HG03135 (cell line): ENCODE data around the gene KLK2.
"Not testable (repeated sequence)": the region's sequence is repeated elsewhere in the genome, so short reads cannot be mapped to it uniquely, and the experiment has no call there.

ENCODE experiments used
- ATAC-seq: cut with Tn5 transposase; IDR thresholded peaks from one replicate; pipeline ENCODE4 v1.9.1; 2021; ENCODE audit warnings: mild to moderate bottlenecking, moderate library complexity; ENCODE audit not compliant: unreplicated experiment

KLK2 gene

DNA sequence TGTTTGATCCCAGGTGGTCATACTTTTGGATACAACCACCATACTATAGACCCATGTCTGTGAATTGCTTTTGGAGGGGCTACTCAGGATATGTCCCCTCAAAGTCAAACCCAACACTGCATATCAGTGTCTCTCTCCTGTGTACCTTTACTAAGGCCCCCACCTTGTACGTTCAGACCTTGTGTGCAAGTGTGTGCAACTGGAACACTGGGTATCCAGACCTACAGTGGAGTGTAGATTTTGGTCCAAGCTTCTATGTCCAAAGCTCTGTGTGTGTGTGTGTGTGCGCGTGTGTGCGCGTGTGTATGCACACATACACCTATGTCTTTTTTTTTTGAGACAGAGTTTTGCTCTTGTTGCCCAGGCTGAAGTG, 18.0 kb downstream of the KLK2 start:
- no peak for ATAC-seq

GRCh38 chr19:50893047-50893736, 20.0 kb downstream of the KLK2 start:
- ATAC-seq: no peak

- ATAC-seq: no peak
Measured at GRCh38 chr19:50894478-50895356, 21.5 kb downstream of the KLK2 start.

DNA sequence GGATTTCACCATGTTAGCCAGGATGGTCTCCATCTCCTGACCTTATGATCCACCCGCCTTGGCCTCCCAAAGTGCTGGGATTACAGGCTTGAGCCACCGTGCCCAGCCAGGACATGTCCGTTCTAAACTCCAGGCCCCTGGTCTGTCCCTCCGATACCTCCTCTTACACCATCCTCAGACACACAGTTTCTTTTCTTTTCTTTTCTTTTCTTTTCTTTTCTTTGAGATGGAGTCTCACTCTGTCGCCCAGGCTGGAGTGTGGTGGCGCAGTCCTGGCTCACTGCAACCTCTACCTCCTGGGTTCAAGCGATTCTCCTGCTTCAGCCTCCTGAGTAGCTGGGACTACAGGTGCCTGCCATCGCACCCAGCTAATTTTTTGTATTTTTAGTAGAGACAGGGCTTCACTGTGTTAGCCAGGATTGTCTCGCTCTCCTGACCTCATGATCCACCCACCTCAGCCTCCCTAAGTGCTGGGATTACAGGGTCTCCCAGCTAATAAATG, 22.9 kb downstream of the KLK2 start:
- ATAC-seq: not testable (repeated sequence)

DNA sequence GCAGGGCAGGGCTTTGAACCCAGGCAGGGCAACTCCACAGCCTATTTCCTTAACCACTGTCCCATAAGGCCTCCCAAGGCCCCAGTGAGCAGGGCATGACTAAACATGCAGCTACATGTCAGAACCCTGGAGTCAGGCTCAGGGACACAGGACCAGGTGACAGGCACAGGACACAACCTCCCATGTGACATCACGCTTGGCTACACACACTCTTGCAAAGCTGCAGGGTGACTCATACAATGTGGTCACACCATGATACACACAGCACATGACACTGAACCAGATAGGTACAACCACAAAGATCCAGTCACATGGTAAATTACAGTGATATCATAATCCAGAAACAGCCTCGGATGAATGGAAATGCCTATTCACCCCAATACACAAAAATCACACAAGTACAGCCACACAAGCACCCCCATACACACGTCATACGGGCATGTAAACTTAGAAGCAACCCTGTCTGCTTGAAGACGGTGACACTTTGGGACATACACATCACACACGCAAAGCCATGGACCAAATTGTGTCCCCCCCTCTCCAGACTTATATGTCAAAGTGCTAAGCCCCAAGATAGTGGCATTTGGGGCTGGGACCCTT, 23.5 kb downstream of the KLK2 start:
- peak; percentile 87 for ATAC-seq

DNA sequence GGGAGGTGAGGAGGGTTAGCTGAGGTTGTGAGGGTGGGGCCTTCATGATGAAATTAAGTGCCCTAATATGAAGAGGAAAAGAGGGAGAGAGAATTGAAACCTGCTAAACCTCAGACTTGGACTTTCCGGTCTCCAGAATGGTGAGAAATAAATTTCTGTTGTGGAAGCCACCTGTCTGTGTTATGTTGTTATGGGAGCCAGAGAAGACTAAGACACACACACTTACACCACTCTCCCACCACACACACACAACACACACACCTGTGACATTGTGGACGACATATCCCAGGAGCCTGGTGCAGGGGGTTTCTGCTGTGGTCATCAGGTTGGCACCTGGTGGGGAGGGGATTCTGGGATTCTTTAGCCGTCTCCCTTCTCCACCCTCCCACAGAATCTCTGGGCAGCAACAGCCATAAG, 24.0 kb downstream of the KLK2 start:
- peak; percentile 34 for ATAC-seq

DNA sequence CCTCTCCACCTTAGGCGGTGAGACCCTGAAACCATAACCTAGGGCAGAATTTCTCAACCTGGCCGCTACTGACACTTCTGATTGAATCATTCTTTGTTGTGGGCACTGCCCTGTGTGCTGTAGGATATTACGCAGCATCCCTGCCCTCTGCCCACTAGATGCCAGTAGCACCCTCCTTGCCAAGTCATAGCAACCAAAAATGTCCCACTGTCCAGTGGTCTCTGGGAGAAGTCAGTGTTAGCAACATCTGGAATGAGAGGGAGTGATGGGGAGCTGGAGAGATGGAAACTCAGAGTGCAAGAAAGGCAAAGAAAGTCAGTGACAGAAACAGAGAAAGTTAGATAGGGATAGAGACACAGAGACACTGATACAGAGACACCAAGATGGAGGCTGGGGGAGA, 24.4 kb downstream of the KLK2 start:
- ATAC-seq: no peak

GRCh38 chr19:50898018-50898417, 24.8 kb downstream of the KLK2 start:
- ATAC-seq: no peak

GRCh38 chr19:50899569-50899968, 26.3 kb downstream of the KLK2 start:
- no peak for ATAC-seq

- no peak for ATAC-seq
Measured at GRCh38 chr19:50902640-50903039, 29.4 kb downstream of the KLK2 start.

DNA sequence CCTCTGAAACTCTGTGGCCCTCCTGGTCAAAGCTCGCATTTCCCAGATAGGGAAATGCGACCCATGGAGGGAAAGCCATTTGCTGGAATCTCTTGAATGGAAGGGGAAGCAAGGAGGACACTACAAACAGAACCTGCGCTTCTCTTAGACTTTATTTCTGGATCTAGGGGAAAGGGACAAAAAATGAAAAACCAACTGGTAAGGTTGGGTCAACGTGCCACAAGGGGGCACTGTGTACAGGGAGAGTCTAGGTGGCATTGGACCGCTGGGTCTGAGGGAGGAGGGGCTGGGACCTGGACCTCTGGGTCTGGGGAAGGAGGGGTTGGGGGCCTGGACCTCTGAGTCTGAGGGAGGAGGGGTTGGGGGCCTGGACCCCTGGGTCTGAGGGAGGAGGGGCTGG, 33.0 kb downstream of the KLK2 start:
- ATAC-seq: no peak

GRCh38 chr19:50908336-50908735, 35.1 kb downstream of the KLK2 start:
- ATAC-seq: no peak

DNA sequence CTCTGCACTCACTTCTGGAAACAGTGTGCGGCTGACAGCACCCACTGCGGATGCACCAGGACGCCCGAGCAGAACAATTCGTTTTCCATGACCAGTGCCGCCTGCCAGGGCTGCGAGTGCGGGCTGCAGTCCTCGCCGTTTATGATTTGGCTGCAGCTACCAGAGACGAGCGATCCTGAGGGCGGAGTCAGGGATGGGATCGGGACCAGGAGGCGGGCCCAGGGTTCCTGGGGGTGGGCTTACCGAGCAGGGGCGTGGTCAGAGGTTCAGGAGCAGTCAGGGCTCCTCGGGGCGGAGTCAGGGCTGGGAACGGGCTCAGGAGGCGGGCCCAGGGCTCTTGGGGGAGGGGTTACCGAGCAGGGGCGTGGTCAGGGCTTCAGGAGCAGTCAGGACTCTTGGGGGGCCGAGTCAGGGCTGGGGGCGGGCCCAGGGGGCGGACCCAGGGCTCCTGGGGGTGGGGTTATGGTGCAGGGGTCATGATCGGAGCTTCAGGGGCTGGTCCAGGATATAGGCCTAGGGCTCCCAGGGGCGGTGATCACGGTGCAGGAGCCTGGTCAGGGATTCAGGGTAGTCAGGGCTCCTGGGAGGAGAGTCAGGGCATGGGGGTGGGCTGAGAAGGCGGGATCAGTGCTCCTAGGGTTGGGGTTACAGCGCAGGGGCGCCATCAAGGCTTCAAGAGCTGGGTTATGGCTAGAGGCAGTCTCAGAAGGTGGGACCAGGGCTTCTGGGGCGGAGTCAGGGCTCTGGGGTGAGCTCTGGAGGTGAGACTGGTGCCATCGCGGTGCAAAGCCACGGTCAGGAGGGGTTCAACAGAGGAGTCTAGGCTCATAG, 36.2 kb downstream of the KLK2 start:
- peak; percentile 62 for ATAC-seq

GRCh38 chr19:50910722-50911121, 37.5 kb downstream of the KLK2 start:
- no peak for ATAC-seq

DNA sequence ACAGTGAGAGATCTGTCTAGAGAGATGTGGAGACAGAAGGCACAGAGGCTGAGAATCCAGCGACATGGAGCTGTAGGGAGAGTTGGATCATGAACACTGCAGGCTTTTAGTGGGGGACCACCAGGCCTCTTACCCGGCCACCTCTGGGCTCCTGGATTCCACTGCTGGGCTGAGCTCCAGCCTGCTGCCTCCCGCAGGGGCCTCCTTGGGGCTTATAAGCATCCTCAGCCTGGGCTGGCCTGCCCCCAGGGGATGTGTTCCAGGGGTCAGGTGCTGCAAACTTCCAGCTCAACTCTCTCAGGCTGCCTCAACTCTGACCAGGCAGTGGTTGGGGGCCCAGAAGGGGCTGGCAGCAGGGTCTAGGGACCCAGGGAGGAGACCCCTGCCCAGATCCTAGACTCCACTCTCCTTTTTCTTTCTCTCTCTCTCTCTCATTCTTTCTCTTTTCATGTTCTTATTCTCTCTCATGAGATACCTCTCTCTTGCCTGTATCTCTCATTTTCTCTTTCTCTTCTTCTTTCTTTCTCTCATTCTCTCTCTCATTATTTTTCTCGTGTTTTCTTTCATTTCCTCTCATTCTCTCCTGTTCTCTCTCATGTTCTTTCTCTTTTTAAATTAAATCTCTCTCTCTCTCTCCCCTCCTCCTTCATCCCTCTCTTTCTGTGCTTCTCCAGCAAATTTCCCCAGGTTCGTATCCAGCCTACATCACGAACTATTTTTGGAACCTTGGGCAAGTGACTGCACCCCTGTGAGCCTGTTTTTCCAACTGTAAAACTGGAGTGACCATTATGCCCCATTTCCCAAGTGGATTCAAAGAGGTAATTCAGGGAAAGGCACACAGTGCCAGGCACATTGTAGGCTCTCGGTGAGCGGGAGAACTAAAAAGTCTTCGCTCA, 38.2 kb downstream of the KLK2 start, which contains the start of gene KLK4:
Gene KLK4 (minus strand): TSS at position 190 of the 896 bp plus-strand sequence. CDS start 657 bp downstream, outside the sequence.
- no peak for ATAC-seq

DNA sequence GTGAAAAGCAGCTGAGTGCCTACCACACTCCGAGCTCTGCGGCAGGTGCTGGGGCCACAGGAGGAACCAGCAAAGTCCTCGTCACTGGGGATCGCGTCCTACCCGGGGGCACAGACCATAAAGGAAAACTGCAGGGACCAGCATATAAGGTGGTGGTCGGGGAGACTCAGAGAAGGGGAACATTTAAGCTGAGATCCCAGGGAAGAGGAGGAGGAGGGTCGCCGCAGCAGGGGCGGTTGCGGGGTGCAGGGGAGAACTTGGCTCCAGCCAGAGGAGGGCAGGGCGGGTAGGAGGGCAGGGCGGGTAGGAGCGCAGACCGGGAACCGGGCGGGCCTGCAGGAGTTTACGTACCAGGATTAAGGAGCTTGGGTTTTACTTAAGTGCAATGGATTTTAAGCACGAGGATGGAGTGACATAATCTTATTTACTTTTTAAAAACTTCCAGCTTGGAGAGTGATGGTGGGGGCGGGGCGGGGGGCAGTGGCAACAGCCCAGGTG, 38.9 kb downstream of the KLK2 start:
- no peak for ATAC-seq

- no peak for ATAC-seq
Measured at GRCh38 chr19:50912727-50913716, 39.8 kb downstream of the KLK2 start.

DNA sequence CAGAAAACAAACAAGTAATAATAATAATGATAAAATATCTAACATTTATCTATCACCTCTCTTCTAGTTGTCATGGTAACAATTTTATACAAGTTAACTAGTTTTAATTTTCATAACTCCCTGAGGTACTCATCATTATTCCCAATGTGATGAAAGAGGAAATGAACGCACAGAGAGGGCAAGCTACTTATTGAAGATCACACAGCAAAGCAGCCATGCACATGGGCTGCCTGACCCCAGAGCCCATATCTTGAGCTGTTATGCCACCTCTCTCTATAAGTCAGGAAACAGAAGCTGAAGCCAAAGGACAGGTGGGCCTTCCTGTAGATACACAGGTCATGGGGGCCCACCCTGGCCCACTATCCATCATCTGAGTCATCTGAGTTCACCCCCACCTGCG, 42.8 kb downstream of the KLK2 start:
- no peak for ATAC-seq
